IMR-90 (cell line): ENCODE measurements around the gene MOSPD3. TPM values are rescaled to one million over a fixed set of nuclear protein-coding genes. Genes with fewer than 3 reads are reported as not detected.

Experiments used
- ATAC-seq: fragments of 200-7000 bp; cut with Tn5 transposase; 2 replicates; pipeline ENCODE4 v1.9.1; 2020; ENCODE audit warnings: low read depth, mild to moderate bottlenecking, moderate library complexity
- BruUV-seq: library from RNA; stranded (reverse); fragments of 400-500 nt; replicated peaks from 2 replicates; lab custom pipeline; 2021; lab: Mats Ljungman, UMichigan
- CTCF ChIA-PET: fragments of 300-600 bp; formaldehyde crosslinking; extraction: SDS; loops from one replicate; lab custom pipeline; 2021; ENCODE audit warnings: antibody characterized with exemption; lab: Yijun Ruan, JAX
- POLR2A ChIA-PET: fragments of 300-600 bp; sonication (Branson Sonifier 250); formaldehyde crosslinking; loops from one replicate; lab custom pipeline; 2022; ENCODE audit warnings: antibody characterized with exemption; ENCODE audit not compliant: unreplicated experiment; lab: Charles Lee
- DNase-seq: peaks from one replicate; pipeline ENCODE4 v3.0.0; 2013
- H2AFZ ChIP-seq: replicated peaks from 2 replicates; pipeline ENCODE3; 2013; ENCODE audit warnings: low read length, mild to moderate bottlenecking; ENCODE audit not compliant: poor library complexity
- H2AK5ac ChIP-seq: 2 replicates; pipeline ENCODE4 v1.6.1; 2013; ENCODE audit warnings: low read depth, low read length, inconsistent platforms
- H2AK9ac ChIP-seq: replicated peaks from 2 replicates; pipeline ENCODE3; 2013; ENCODE audit warnings: mild to moderate bottlenecking, low read depth, low read length, moderate library complexity; ENCODE audit not compliant: poor library complexity
- H2BK120ac ChIP-seq: 2 replicates; pipeline ENCODE4 v1.6.1; 2013; ENCODE audit warnings: low read depth, low read length, inconsistent platforms
- H2BK15ac ChIP-seq: 3 replicates; pipeline ENCODE4 v1.6.1; 2013; ENCODE audit warnings: low read depth, low read length, inconsistent platforms
- H2BK20ac ChIP-seq: 2 replicates; pipeline ENCODE4 v1.6.1; 2013; ENCODE audit warnings: low read depth, mild to moderate bottlenecking, inconsistent platforms, low read length, moderate library complexity
- H2BK5ac ChIP-seq: 2 replicates; pipeline ENCODE4 v1.6.1; 2013; ENCODE audit warnings: mild to moderate bottlenecking, low read depth, low read length, inconsistent platforms; ENCODE audit not compliant: poor library complexity, severe bottlenecking
- H3K14ac ChIP-seq: replicated peaks from 2 replicates; pipeline ENCODE4 v1.6.1; 2013; ENCODE audit warnings: low read depth, low read length, inconsistent platforms
- H3K18ac ChIP-seq: 2 replicates; pipeline ENCODE4 v1.6.1; 2013; ENCODE audit warnings: low read depth, low read length, control low read depth
- H3K23ac ChIP-seq: 2 replicates; pipeline ENCODE4 v1.6.1; 2013; ENCODE audit warnings: low read depth, low read length, inconsistent platforms
- H3K27ac ChIP-seq: 2 replicates; pipeline ENCODE4 v1.5.1; 2013; ENCODE audit warnings: mild to moderate bottlenecking, control low read depth, low read length; ENCODE audit not compliant: insufficient read depth
- H3K27me3 ChIP-seq: 2 replicates; pipeline ENCODE4 v1.6.1; 2013; ENCODE audit warnings: low read length; ENCODE audit not compliant: control insufficient read depth, insufficient read depth
- H3K36me3 ChIP-seq: 2 replicates; pipeline ENCODE4 v1.6.1; 2013; ENCODE audit warnings: low read length, mixed read lengths; ENCODE audit not compliant: control insufficient read depth, insufficient read depth
- H3K4ac ChIP-seq: 2 replicates; pipeline ENCODE4 v1.6.1; 2013; ENCODE audit warnings: low read depth, low read length, inconsistent platforms
- H3K4me1 ChIP-seq: 2 replicates; pipeline ENCODE4 v1.6.1; 2013; ENCODE audit warnings: low read length, mixed read lengths; ENCODE audit not compliant: control insufficient read depth, insufficient read depth
- H3K4me2 ChIP-seq: 2 replicates; pipeline ENCODE4 v1.6.1; 2013; ENCODE audit warnings: low read depth, mild to moderate bottlenecking, control low read depth, low read length, moderate library complexity
- H3K4me3 ChIP-seq: 2 replicates; pipeline ENCODE4 v1.5.1; 2013; ENCODE audit warnings: low read depth, mild to moderate bottlenecking, control low read depth, low read length, moderate library complexity; ENCODE audit not compliant: insufficient read depth
- H3K56ac ChIP-seq: 2 replicates; pipeline ENCODE4 v1.6.1; 2013; ENCODE audit warnings: low read length, inconsistent platforms; ENCODE audit not compliant: insufficient read depth; ENCODE audit errors: extremely low read depth
- H3K79me1 ChIP-seq, 2 experiments: 2 replicates each; pipeline ENCODE4 v1.6.1; 2013; ENCODE audit warnings: low read length in 2 of 2, inconsistent platforms in 1 of 2, low read depth in 1 of 2
- H3K9ac ChIP-seq: 2 replicates; pipeline ENCODE4 v1.6.1; 2013; ENCODE audit warnings: low read depth, low read length, control low read depth
- H3K9me1 ChIP-seq: 2 replicates; pipeline ENCODE4 v1.6.1; 2013; ENCODE audit warnings: low read length, inconsistent platforms; ENCODE audit not compliant: insufficient read depth
- H3K9me3 ChIP-seq: 2 replicates; pipeline ENCODE4 v1.6.1; 2013; ENCODE audit warnings: low read length; ENCODE audit not compliant: control insufficient read depth, insufficient read depth
- H4K20me1 ChIP-seq: 2 replicates; pipeline ENCODE4 v1.6.1; 2013; ENCODE audit warnings: low read length, inconsistent platforms; ENCODE audit not compliant: insufficient read depth
- H4K5ac ChIP-seq: 2 replicates; pipeline ENCODE4 v1.6.1; 2013; ENCODE audit warnings: mild to moderate bottlenecking, low read depth, low read length, control low read depth
- H4K8ac ChIP-seq, 2 experiments: 2 replicates each; pipeline ENCODE4 v1.6.1; 2013; ENCODE audit warnings: low read depth in 2 of 2, low read length in 2 of 2, control low read depth in 1 of 2, inconsistent platforms in 1 of 2
- H4K91ac ChIP-seq: 2 replicates; pipeline ENCODE4 v1.6.1; 2013; ENCODE audit warnings: low read depth, low read length, inconsistent platforms; ENCODE audit not compliant: insufficient read depth
- CEBPB ChIP-seq: IDR thresholded peaks from 2 replicates; pipeline ENCODE4 v1.6.1; 2012; ENCODE audit warnings: low read depth, low read length, improper control_type of control experiment
- FOS ChIP-seq: fragments of 150-350 bp; IDR thresholded peaks from 2 replicates; pipeline ENCODE4 v1.6.1; 2016; ENCODE audit warnings: low read depth, low read length
- NFE2L2 ChIP-seq: fragments of 150-350 bp; IDR thresholded peaks from 2 replicates; pipeline ENCODE4 v1.6.1; 2016; ENCODE audit warnings: low read depth, mild to moderate bottlenecking, low read length
- RAD21 ChIP-seq: IDR thresholded peaks from 2 replicates; pipeline ENCODE4 v1.6.1; 2012; ENCODE audit warnings: low read length, improper control_type of control experiment
- RCOR1 ChIP-seq: IDR thresholded peaks from 2 replicates; pipeline ENCODE4 v1.6.1; 2012; ENCODE audit warnings: mild to moderate bottlenecking, low read length, improper control_type of control experiment; ENCODE audit not compliant: insufficient replicate concordance
- WGBS, 2 experiments: methylation state at CpG; one replicate each; pipeline versions ENCODE4 v1.1.5 to v1.1.7; 2013; ENCODE audit warnings: missing lambda C conversion rate in 2 of 2; ENCODE audit not compliant: insufficient read length in 1 of 2; ENCODE audit errors: extremely low coverage in 2 of 2; 5-methylcytosine and 5-hydroxymethylcytosine counted together
- dilution Hi-C: fragments of 300-500 bp; cut with HindIII; formaldehyde crosslinking; loops from one replicate; pipeline ENCODE4 v1.14.3; 2018; ENCODE audit warnings: low sequenced_read_pairs; ENCODE audit not compliant: unreplicated experiment
- in situ Hi-C: fragments of 300-500 bp; cut with MboI; formaldehyde crosslinking; loops from 3 replicates; pipeline ENCODE4 v1.14.3; 2019; ENCODE audit warnings: low sequenced_read_pairs, inconsistent platforms, mixed read lengths
- intact Hi-C: fragments of 100-400 bp; cut with micrococcal nuclease; formaldehyde crosslinking; loops from 2 replicates; pipeline ENCODE4 v1.10.0; 2022
- polyA plus RNA-seq, 3 experiments: library from polyadenylated mRNA; depleted of rRNA; stranded (reverse); fragments of >200 nt; gene quantifications; 2 replicates each; pipeline ENCODE4 v1.2.3, GENCODE V29; 2012; ENCODE audit warnings: low replicate concordance in 1 of 3
- total RNA-seq: library from RNA; depleted of rRNA; stranded (reverse); fragments of >200 nt; gene quantifications from 2 replicates; pipeline ENCODE4 v1.2.3, GENCODE V29; 2012

The MOSPD3 gene
- total and polyA plus RNA-seq, 2 of the 4 experiments (the other 2 are of a cell fraction): 2.3 to 30.0 TPM

DNA sequence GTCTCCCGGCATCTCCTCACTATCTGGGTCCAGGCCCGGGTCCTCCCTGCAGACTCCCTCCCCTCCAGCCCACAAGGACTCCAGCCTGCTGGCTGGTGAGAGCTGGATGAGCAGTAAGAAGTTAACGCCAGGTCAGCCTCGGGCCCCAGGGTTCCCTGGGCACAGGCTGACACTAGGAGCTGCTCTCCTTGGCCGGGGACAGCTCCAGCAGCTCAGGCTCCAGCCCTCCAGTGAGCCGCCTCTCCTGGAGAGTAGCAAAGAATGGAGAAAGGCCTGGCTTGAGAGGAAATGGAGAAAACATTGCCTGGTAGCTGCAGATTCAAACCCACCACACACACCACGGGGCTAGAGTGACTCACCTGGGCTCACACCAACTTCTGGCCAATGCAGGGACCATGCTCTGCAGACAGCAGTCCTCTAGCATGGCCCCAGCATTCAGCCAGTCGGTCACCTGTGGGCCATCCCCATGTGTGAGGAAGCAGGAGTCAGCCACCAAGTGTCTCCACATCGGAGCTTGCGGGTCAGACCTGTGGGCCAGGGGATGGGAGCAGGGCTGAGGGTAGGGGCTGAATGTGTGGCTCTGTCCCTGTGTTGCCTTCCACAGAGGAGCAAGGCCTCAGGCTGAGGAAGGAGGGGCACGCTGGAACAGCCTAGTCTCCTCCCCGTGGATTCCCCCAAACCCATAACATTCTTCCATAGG, 45.2 kb upstream of the MOSPD3 start:
- ChIA-PET POLR2A (no interaction called here), CTCF (interaction anchor here (0.7 kb wide), 1 partner anchor 19 kb away, joined by 4 read pairs; the partner anchor contains the start of genes FBXO24 and LRCH4)
- no peaks in the 10 kb centered on the region for H3K79me1 ChIP-seq
- H2BK120ac ChIP-seq: no peak overlapping the region
- no peak overlapping the region for H2BK20ac ChIP-seq
- H2BK5ac ChIP-seq: no peak overlapping the region
- no peak overlapping the region for H2AFZ ChIP-seq
- H3K9me1 ChIP-seq: peaks cover 4% of the 10 kb centered on the region; the same call in 1 of the 2 replicates
- no peak overlapping the region for H3K56ac ChIP-seq
- no TSS peak for BruUV-seq
- dilution Hi-C loops (no loop called here), in situ Hi-C loops (loop anchor here (5.0 kb wide), 1 partner anchor 100 kb away; no protein-coding TSS in a partner anchor), intact Hi-C loops (no loop called here)
- DNase-seq (no peak), ATAC-seq (no peak)
- H3K9me3 ChIP-seq: no peaks in the 10 kb centered on the region
- no peak for TF ChIP-seq CEBPB
- TF ChIP-seq NFE2L2: no peak
- TF ChIP-seq RAD21: no peak
- no peak for TF ChIP-seq RCOR1
- no peak for TF ChIP-seq FOS
- no peaks in the 10 kb centered on the region for H4K20me1 ChIP-seq
- H3K23ac ChIP-seq: no peak overlapping the region
- no peak overlapping the region for H2BK15ac ChIP-seq
- peaks cover 4% of the 10 kb centered on the region; the same call in 1 of the 2 replicates for H3K4me1 ChIP-seq
- H3K9ac ChIP-seq: no peak overlapping the region
- H3K14ac ChIP-seq: no peak overlapping the region
- H2AK9ac ChIP-seq: no peak overlapping the region
- no peak overlapping the region for H4K5ac ChIP-seq
- 83% methylated on average over 1 of the region's 12 CpGs; no CpG with 5 or more reads in 1 of the 2 experiments for WGBS, 2 experiments
- H2AK5ac ChIP-seq: no peak overlapping the region
- no peaks in the 10 kb centered on the region for H3K36me3 ChIP-seq
- H3K4me2 ChIP-seq: no peak overlapping the region
- H3K18ac ChIP-seq: no peak overlapping the region
- no peak overlapping the region for H3K27ac ChIP-seq
- H4K8ac ChIP-seq: no peak overlapping the region
- H3K4ac ChIP-seq: no peak overlapping the region
- no peak overlapping the region for H4K91ac ChIP-seq
- H3K4me3 ChIP-seq: no peak overlapping the region
- peaks cover 3% of the 10 kb centered on the region; the same call in 1 of the 2 replicates for H3K27me3 ChIP-seq
